IMR-90 (cell line): ENCODE data around the gene SLC44A1. TPM values are rescaled to one million over a fixed set of nuclear protein-coding genes. Genes with fewer than 3 reads are reported as not detected.

Experiments used
- ATAC-seq: fragments of 200-7000 bp; cut with Tn5 transposase; 2 replicates; pipeline ENCODE4 v1.9.1; 2020; ENCODE audit warnings: low read depth, mild to moderate bottlenecking, moderate library complexity
- BruUV-seq: library from RNA; stranded (reverse); fragments of 400-500 nt; replicated peaks from 2 replicates; lab custom pipeline; 2021; lab: Mats Ljungman, UMichigan
- CTCF ChIA-PET: fragments of 300-600 bp; formaldehyde crosslinking; extraction: SDS; loops from one replicate; lab custom pipeline; 2021; ENCODE audit warnings: antibody characterized with exemption; lab: Yijun Ruan, JAX
- POLR2A ChIA-PET: fragments of 300-600 bp; sonication (Branson Sonifier 250); formaldehyde crosslinking; loops from one replicate; lab custom pipeline; 2022; ENCODE audit warnings: antibody characterized with exemption; ENCODE audit not compliant: unreplicated experiment; lab: Charles Lee
- DNase-seq: peaks from one replicate; pipeline ENCODE4 v3.0.0; 2013
- H2AFZ ChIP-seq: replicated peaks from 2 replicates; pipeline ENCODE3; 2013; ENCODE audit warnings: low read length, mild to moderate bottlenecking; ENCODE audit not compliant: poor library complexity
- H2AK5ac ChIP-seq: 2 replicates; pipeline ENCODE4 v1.6.1; 2013; ENCODE audit warnings: low read depth, low read length, inconsistent platforms
- H2AK9ac ChIP-seq: replicated peaks from 2 replicates; pipeline ENCODE3; 2013; ENCODE audit warnings: mild to moderate bottlenecking, low read depth, low read length, moderate library complexity; ENCODE audit not compliant: poor library complexity
- H2BK120ac ChIP-seq: 2 replicates; pipeline ENCODE4 v1.6.1; 2013; ENCODE audit warnings: low read depth, low read length, inconsistent platforms
- H2BK15ac ChIP-seq: 3 replicates; pipeline ENCODE4 v1.6.1; 2013; ENCODE audit warnings: low read depth, low read length, inconsistent platforms
- H2BK20ac ChIP-seq: 2 replicates; pipeline ENCODE4 v1.6.1; 2013; ENCODE audit warnings: low read depth, mild to moderate bottlenecking, inconsistent platforms, low read length, moderate library complexity
- H2BK5ac ChIP-seq: 2 replicates; pipeline ENCODE4 v1.6.1; 2013; ENCODE audit warnings: mild to moderate bottlenecking, low read depth, low read length, inconsistent platforms; ENCODE audit not compliant: poor library complexity, severe bottlenecking
- H3K14ac ChIP-seq: replicated peaks from 2 replicates; pipeline ENCODE4 v1.6.1; 2013; ENCODE audit warnings: low read depth, low read length, inconsistent platforms
- H3K18ac ChIP-seq: 2 replicates; pipeline ENCODE4 v1.6.1; 2013; ENCODE audit warnings: low read depth, low read length, control low read depth
- H3K23ac ChIP-seq: 2 replicates; pipeline ENCODE4 v1.6.1; 2013; ENCODE audit warnings: low read depth, low read length, inconsistent platforms
- H3K27ac ChIP-seq: 2 replicates; pipeline ENCODE4 v1.5.1; 2013; ENCODE audit warnings: mild to moderate bottlenecking, control low read depth, low read length; ENCODE audit not compliant: insufficient read depth
- H3K27me3 ChIP-seq: 2 replicates; pipeline ENCODE4 v1.6.1; 2013; ENCODE audit warnings: low read length; ENCODE audit not compliant: control insufficient read depth, insufficient read depth
- H3K36me3 ChIP-seq: 2 replicates; pipeline ENCODE4 v1.6.1; 2013; ENCODE audit warnings: low read length, mixed read lengths; ENCODE audit not compliant: control insufficient read depth, insufficient read depth
- H3K4ac ChIP-seq: 2 replicates; pipeline ENCODE4 v1.6.1; 2013; ENCODE audit warnings: low read depth, low read length, inconsistent platforms
- H3K4me1 ChIP-seq: 2 replicates; pipeline ENCODE4 v1.6.1; 2013; ENCODE audit warnings: low read length, mixed read lengths; ENCODE audit not compliant: control insufficient read depth, insufficient read depth
- H3K4me2 ChIP-seq: 2 replicates; pipeline ENCODE4 v1.6.1; 2013; ENCODE audit warnings: low read depth, mild to moderate bottlenecking, control low read depth, low read length, moderate library complexity
- H3K4me3 ChIP-seq: 2 replicates; pipeline ENCODE4 v1.5.1; 2013; ENCODE audit warnings: low read depth, mild to moderate bottlenecking, control low read depth, low read length, moderate library complexity; ENCODE audit not compliant: insufficient read depth
- H3K56ac ChIP-seq: 2 replicates; pipeline ENCODE4 v1.6.1; 2013; ENCODE audit warnings: low read length, inconsistent platforms; ENCODE audit not compliant: insufficient read depth; ENCODE audit errors: extremely low read depth
- H3K79me1 ChIP-seq, 2 experiments: 2 replicates each; pipeline ENCODE4 v1.6.1; 2013; ENCODE audit warnings: low read length in 2 of 2, inconsistent platforms in 1 of 2, low read depth in 1 of 2
- H3K9ac ChIP-seq: 2 replicates; pipeline ENCODE4 v1.6.1; 2013; ENCODE audit warnings: low read depth, low read length, control low read depth
- H3K9me1 ChIP-seq: 2 replicates; pipeline ENCODE4 v1.6.1; 2013; ENCODE audit warnings: low read length, inconsistent platforms; ENCODE audit not compliant: insufficient read depth
- H3K9me3 ChIP-seq: 2 replicates; pipeline ENCODE4 v1.6.1; 2013; ENCODE audit warnings: low read length; ENCODE audit not compliant: control insufficient read depth, insufficient read depth
- H4K20me1 ChIP-seq: 2 replicates; pipeline ENCODE4 v1.6.1; 2013; ENCODE audit warnings: low read length, inconsistent platforms; ENCODE audit not compliant: insufficient read depth
- H4K5ac ChIP-seq: 2 replicates; pipeline ENCODE4 v1.6.1; 2013; ENCODE audit warnings: mild to moderate bottlenecking, low read depth, low read length, control low read depth
- H4K8ac ChIP-seq, 2 experiments: 2 replicates each; pipeline ENCODE4 v1.6.1; 2013; ENCODE audit warnings: low read depth in 2 of 2, low read length in 2 of 2, control low read depth in 1 of 2, inconsistent platforms in 1 of 2
- H4K91ac ChIP-seq: 2 replicates; pipeline ENCODE4 v1.6.1; 2013; ENCODE audit warnings: low read depth, low read length, inconsistent platforms; ENCODE audit not compliant: insufficient read depth
- BHLHE40 ChIP-seq: fragments of 150-350 bp; IDR thresholded peaks from 2 replicates; pipeline ENCODE4 v1.6.1; 2016; ENCODE audit warnings: mild to moderate bottlenecking, low read depth, low read length
- CHD1 ChIP-seq: IDR thresholded peaks from 2 replicates; pipeline ENCODE4 v1.6.1; 2012; ENCODE audit warnings: low read depth, low read length, improper control_type of control experiment
- FOS ChIP-seq: fragments of 150-350 bp; IDR thresholded peaks from 2 replicates; pipeline ENCODE4 v1.6.1; 2016; ENCODE audit warnings: low read depth, low read length
- MAFK ChIP-seq: IDR thresholded peaks from 2 replicates; pipeline ENCODE4 v1.6.1; 2012; ENCODE audit warnings: low read depth, low read length, improper control_type of control experiment
- MAZ ChIP-seq: IDR thresholded peaks from 2 replicates; pipeline ENCODE4 v1.6.1; 2012; ENCODE audit warnings: low read depth, mild to moderate bottlenecking, low read length, improper control_type of control experiment, moderate library complexity, borderline replicate concordance
- MXI1 ChIP-seq: IDR thresholded peaks from 2 replicates; pipeline ENCODE4 v1.6.1; 2012; ENCODE audit warnings: low read depth, mild to moderate bottlenecking, low read length, moderate library complexity, borderline replicate concordance
- NFE2L2 ChIP-seq: fragments of 150-350 bp; IDR thresholded peaks from 2 replicates; pipeline ENCODE4 v1.6.1; 2016; ENCODE audit warnings: low read depth, mild to moderate bottlenecking, low read length
- POLR2A ChIP-seq: IDR thresholded peaks from 2 replicates; pipeline ENCODE4 v1.6.1; 2012; ENCODE audit warnings: mild to moderate bottlenecking, low read depth, low read length
- RAD21 ChIP-seq: IDR thresholded peaks from 2 replicates; pipeline ENCODE4 v1.6.1; 2012; ENCODE audit warnings: low read length, improper control_type of control experiment
- RFX5 ChIP-seq: IDR thresholded peaks from 2 replicates; pipeline ENCODE4 v1.8.0; 2012; ENCODE audit warnings: low read depth, mild to moderate bottlenecking, low read length, moderate library complexity
- SMC3 ChIP-seq: fragments of 150-350 bp; IDR thresholded peaks from 2 replicates; pipeline ENCODE4 v1.6.1; 2016; ENCODE audit warnings: low read depth, mild to moderate bottlenecking, antibody characterized with exemption, low read length, moderate library complexity
- WGBS, 2 experiments: methylation state at CpG; one replicate each; pipeline versions ENCODE4 v1.1.5 to v1.1.7; 2013; ENCODE audit warnings: missing lambda C conversion rate in 2 of 2; ENCODE audit not compliant: insufficient read length in 1 of 2; ENCODE audit errors: extremely low coverage in 2 of 2; 5-methylcytosine and 5-hydroxymethylcytosine counted together
- dilution Hi-C: fragments of 300-500 bp; cut with HindIII; formaldehyde crosslinking; loops from one replicate; pipeline ENCODE4 v1.14.3; 2018; ENCODE audit warnings: low sequenced_read_pairs; ENCODE audit not compliant: unreplicated experiment
- in situ Hi-C: fragments of 300-500 bp; cut with MboI; formaldehyde crosslinking; loops from 3 replicates; pipeline ENCODE4 v1.14.3; 2019; ENCODE audit warnings: low sequenced_read_pairs, inconsistent platforms, mixed read lengths
- intact Hi-C: fragments of 100-400 bp; cut with micrococcal nuclease; formaldehyde crosslinking; loops from 2 replicates; pipeline ENCODE4 v1.10.0; 2022
- polyA plus RNA-seq, 3 experiments: library from polyadenylated mRNA; depleted of rRNA; stranded (reverse); fragments of >200 nt; gene quantifications; 2 replicates each; pipeline ENCODE4 v1.2.3, GENCODE V29; 2012; ENCODE audit warnings: low replicate concordance in 1 of 3
- total RNA-seq: library from RNA; depleted of rRNA; stranded (reverse); fragments of >200 nt; gene quantifications from 2 replicates; pipeline ENCODE4 v1.2.3, GENCODE V29; 2012
- TF ChIP-seq, protein P1 (sequence below): fragments of 150-350 bp; IDR thresholded peaks from 2 replicates; pipeline ENCODE4 v1.6.1; 2017; ENCODE audit warnings: mild to moderate bottlenecking, antibody characterized with exemption, low read length, low read depth
- TF ChIP-seq, protein P2 (sequence below): conservative IDR thresholded peaks from 2 replicates; pipeline ENCODE4 v1.5.1; 2012; ENCODE audit warnings: mild to moderate bottlenecking, low read depth, low read length, improper control_type of control experiment
- TF ChIP-seq, protein P3 (sequence below): fragments of 150-350 bp; IDR thresholded peaks from 2 replicates; pipeline ENCODE4 v1.6.1; 2016; ENCODE audit warnings: low read depth, mild to moderate bottlenecking, low read length, moderate library complexity, borderline replicate concordance

SLC44A1 gene
- total and polyA plus RNA-seq, 2 of the 4 experiments (the other 2 are of a cell fraction) = 5.2 to 21.7 TPM

DNA sequence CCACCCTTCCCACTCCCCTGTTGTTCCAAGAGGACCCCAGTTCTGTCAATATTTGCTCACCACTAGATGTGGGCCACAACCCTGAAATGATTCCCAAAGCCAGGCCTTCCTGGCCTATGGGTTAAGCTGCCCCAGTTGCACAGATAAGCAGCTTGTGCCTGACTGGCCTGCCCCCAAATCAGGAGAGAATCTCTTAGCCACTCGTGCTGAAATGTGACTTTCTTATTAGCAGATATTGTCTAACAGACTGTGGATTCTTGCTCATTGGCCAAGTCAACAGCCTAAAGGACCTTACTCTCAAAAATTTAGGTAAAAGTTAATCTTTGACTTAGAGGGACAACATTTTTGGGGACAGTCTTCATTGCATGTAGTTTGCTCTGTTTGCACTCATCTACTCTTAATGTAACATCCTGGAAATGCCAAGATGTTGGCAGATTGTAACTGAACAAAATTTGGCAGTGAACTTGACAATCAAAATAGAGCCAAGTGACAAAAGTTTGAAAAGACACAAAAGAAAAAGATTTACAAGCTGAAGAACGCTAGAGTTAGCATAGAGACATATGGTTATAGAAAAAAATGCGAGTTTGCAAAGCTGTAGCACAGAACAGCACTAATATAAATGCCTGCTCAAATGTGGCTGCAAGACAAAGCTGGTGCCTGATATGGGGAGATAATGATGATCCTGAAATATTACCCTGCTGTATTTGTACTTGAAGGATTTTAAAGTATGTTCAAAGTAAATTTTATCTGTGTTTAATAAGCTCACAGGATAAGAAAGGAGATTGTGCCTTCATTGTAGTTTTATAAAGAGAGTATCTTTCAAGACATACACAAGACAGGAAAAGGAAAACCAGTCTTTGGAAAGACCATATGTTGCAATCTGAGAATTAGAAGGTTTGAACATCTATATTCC is 174.4 kb downstream of the SLC44A1 start:
- no peaks in the 10 kb centered on the region for H3K9me3 ChIP-seq
- in situ Hi-C loops (loop anchor here (5.0 to 10.0 kb wide), 4 partner anchors 174 to 634 kb away; partner anchors contain the start of gene SLC44A1), dilution Hi-C loops (no loop called here), intact Hi-C loops (loop anchor here (10.0 kb wide), 1 partner anchor 424 kb away; no protein-coding TSS in a partner anchor)
- no peak overlapping the region for H4K91ac ChIP-seq
- no peak overlapping the region for H3K18ac ChIP-seq
- H3K4me3 ChIP-seq = no peak overlapping the region
- no peaks in the 10 kb centered on the region for H3K9me1 ChIP-seq
- H3K27me3 ChIP-seq = no peaks in the 10 kb centered on the region
- no peak overlapping the region for H2BK20ac ChIP-seq
- H2AK9ac ChIP-seq = no peak overlapping the region
- no peak for ATAC-seq
- no peak overlapping the region for H3K14ac ChIP-seq
- no peak for DNase-seq
- peaks cover 4% of the 10 kb centered on the region for H3K4me1 ChIP-seq
- no peaks in the 10 kb centered on the region for H4K20me1 ChIP-seq
- no peak overlapping the region for H4K5ac ChIP-seq
- H3K4ac ChIP-seq = no peak overlapping the region
- BruUV-seq = no TSS peak
- H3K23ac ChIP-seq = no peak overlapping the region
- no peak for TF ChIP-seq BHLHE40
- no peak for TF ChIP-seq FOS
- no peak for TF ChIP-seq POLR2A
- TF ChIP-seq MXI1 = no peak
- TF ChIP-seq MAZ = no peak
- TF ChIP-seq SMC3 = no peak
- TF ChIP-seq CHD1 = no peak
- no peak for TF ChIP-seq NFE2L2
- TF ChIP-seq, protein P1, sequence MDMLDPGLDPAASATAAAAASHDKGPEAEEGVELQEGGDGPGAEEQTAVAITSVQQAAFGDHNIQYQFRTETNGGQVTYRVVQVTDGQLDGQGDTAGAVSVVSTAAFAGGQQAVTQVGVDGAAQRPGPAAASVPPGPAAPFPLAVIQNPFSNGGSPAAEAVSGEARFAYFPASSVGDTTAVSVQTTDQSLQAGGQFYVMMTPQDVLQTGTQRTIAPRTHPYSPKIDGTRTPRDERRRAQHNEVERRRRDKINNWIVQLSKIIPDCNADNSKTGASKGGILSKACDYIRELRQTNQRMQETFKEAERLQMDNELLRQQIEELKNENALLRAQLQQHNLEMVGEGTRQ = no peak
- TF ChIP-seq, protein P2, sequence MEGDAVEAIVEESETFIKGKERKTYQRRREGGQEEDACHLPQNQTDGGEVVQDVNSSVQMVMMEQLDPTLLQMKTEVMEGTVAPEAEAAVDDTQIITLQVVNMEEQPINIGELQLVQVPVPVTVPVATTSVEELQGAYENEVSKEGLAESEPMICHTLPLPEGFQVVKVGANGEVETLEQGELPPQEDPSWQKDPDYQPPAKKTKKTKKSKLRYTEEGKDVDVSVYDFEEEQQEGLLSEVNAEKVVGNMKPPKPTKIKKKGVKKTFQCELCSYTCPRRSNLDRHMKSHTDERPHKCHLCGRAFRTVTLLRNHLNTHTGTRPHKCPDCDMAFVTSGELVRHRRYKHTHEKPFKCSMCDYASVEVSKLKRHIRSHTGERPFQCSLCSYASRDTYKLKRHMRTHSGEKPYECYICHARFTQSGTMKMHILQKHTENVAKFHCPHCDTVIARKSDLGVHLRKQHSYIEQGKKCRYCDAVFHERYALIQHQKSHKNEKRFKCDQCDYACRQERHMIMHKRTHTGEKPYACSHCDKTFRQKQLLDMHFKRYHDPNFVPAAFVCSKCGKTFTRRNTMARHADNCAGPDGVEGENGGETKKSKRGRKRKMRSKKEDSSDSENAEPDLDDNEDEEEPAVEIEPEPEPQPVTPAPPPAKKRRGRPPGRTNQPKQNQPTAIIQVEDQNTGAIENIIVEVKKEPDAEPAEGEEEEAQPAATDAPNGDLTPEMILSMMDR = no peak
- TF ChIP-seq, protein P3, sequence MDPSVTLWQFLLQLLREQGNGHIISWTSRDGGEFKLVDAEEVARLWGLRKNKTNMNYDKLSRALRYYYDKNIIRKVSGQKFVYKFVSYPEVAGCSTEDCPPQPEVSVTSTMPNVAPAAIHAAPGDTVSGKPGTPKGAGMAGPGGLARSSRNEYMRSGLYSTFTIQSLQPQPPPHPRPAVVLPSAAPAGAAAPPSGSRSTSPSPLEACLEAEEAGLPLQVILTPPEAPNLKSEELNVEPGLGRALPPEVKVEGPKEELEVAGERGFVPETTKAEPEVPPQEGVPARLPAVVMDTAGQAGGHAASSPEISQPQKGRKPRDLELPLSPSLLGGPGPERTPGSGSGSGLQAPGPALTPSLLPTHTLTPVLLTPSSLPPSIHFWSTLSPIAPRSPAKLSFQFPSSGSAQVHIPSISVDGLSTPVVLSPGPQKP = no peak
- no peak for TF ChIP-seq RAD21
- no peak for TF ChIP-seq MAFK
- TF ChIP-seq RFX5 = no peak
- H3K79me1 ChIP-seq = no peaks in the 10 kb centered on the region
- no peaks in the 10 kb centered on the region for H3K36me3 ChIP-seq
- no peak overlapping the region for H2AFZ ChIP-seq
- H2BK120ac ChIP-seq = no peak overlapping the region
- H3K9ac ChIP-seq = no peak overlapping the region
- 20% methylated on average over 1 of the region's 3 CpGs; no CpG with 5 or more reads in 1 of the 2 experiments for WGBS, 2 experiments
- no peak overlapping the region for H4K8ac ChIP-seq
- no peak overlapping the region for H3K56ac ChIP-seq
- no peak overlapping the region for H3K4me2 ChIP-seq
- no peak overlapping the region for H3K27ac ChIP-seq
- CTCF ChIA-PET = interaction anchor here (1.1 kb wide), 1 partner anchor 256 kb away, joined by 3 read pairs; no protein-coding TSS in a partner anchor
- POLR2A ChIA-PET = no interaction called here
- no peak overlapping the region for H2AK5ac ChIP-seq
- H2BK5ac ChIP-seq = no peak overlapping the region
- no peak overlapping the region for H2BK15ac ChIP-seq
